CD4-positive, alpha-beta T cell (primary cell): ENCODE measurements around the gene SMIM12. TPM values are rescaled to one million over a fixed set of nuclear protein-coding genes. Genes with fewer than 3 reads are reported as not detected.

Experiments used
- ATAC-seq: fragments of 200-7000 bp; cut with Tn5 transposase; one replicate; pipeline ENCODE4 v1.10.0; 2022; ENCODE audit warnings: mild to moderate bottlenecking; ENCODE audit not compliant: poor library complexity
- CTCF ChIA-PET: fragments of 350-600 bp; sonication (Branson Sonifier 250); formaldehyde crosslinking; loops from one replicate; lab custom pipeline; 2021; ENCODE audit warnings: antibody characterized with exemption, inconsistent platforms; lab: Charles Lee
- POLR2A ChIA-PET: fragments of 350-600 bp; sonication (Branson Sonifier 250); formaldehyde crosslinking; loops from one replicate; lab custom pipeline; 2021; ENCODE audit warnings: antibody characterized with exemption, inconsistent platforms; lab: Charles Lee
- DNase-seq, 14 experiments: peaks; one replicate each; pipeline ENCODE4 v3.0.0-alpha.2; 2013 to 2020; ENCODE audit warnings: mixed read lengths in 2 of 14
- H3K27ac ChIP-seq, 2 donors: one replicate each; pipeline versions ENCODE4 v1.5.1 to v1.7.0; 2013; ENCODE audit warnings: low read length in 2 of 2, low read depth in 1 of 2, mild to moderate bottlenecking in 1 of 2
- H3K27me3 ChIP-seq, 2 experiments: 1 replicate in 1 of 2; 2 replicates in 1 of 2; pipeline versions ENCODE4 v1.6.1 to v1.7.0; 2013; ENCODE audit warnings: low read length in 2 of 2, control low read depth in 1 of 2, mild to moderate bottlenecking in 1 of 2, moderate library complexity in 1 of 2; ENCODE audit not compliant: insufficient read depth in 2 of 2, control insufficient read depth in 1 of 2
- H3K36me3 ChIP-seq: one replicate; pipeline ENCODE4 v1.6.1; 2013; ENCODE audit warnings: low read length, control low read depth; ENCODE audit not compliant: insufficient read depth
- H3K4me1 ChIP-seq: one replicate; pipeline ENCODE4 v1.6.1; 2013; ENCODE audit warnings: low read length, control low read depth; ENCODE audit not compliant: insufficient read depth
- H3K4me3 ChIP-seq: one replicate; pipeline ENCODE4 v1.5.1; 2013; ENCODE audit warnings: mild to moderate bottlenecking, low read length, moderate library complexity
- H3K9me3 ChIP-seq, 2 experiments: 1 replicate in 1 of 2; 2 replicates in 1 of 2; pipeline versions ENCODE4 v1.6.1 to v1.7.0; 2013; ENCODE audit warnings: low read length in 2 of 2, mild to moderate bottlenecking in 2 of 2, control low read depth in 1 of 2, moderate library complexity in 1 of 2; ENCODE audit not compliant: control insufficient read depth in 1 of 2, insufficient read depth in 1 of 2
- H3K27ac Mint-ChIP-seq: one replicate; pipeline ENCODE4 v1.8.0; 2020; ENCODE audit warnings: mixed read lengths
- H3K27me3 Mint-ChIP-seq: one replicate; pipeline ENCODE4 v1.8.0; 2021; ENCODE audit warnings: mixed read lengths
- H3K36me3 Mint-ChIP-seq: one replicate; pipeline ENCODE4 v1.8.0; 2021; ENCODE audit warnings: low read depth, mixed read lengths
- H3K4me1 Mint-ChIP-seq: one replicate; pipeline ENCODE4 v1.8.0; 2021; ENCODE audit warnings: low read depth, mixed read lengths
- H3K4me3 Mint-ChIP-seq: one replicate; pipeline ENCODE4 v1.8.0; 2020; ENCODE audit warnings: mild to moderate bottlenecking, mixed read lengths
- H3K9me3 Mint-ChIP-seq: one replicate; pipeline ENCODE4 v1.8.0; 2020; ENCODE audit warnings: mixed read lengths
- CTCF ChIP-seq: fragments of 200-600 bp; IDR thresholded peaks from one replicate; pipeline ENCODE4 v1.8.0; 2022; ENCODE audit warnings: antibody characterized with exemption, mild to moderate bottlenecking
- intact Hi-C, 2 experiments: fragments of 100-400 bp; cut with DNase I in 1 of 2; cut with micrococcal nuclease in 1 of 2; formaldehyde crosslinking; loops; one replicate each; pipeline versions ENCODE4 v1.15.1 to v1.9.0; 2023 to 2025; cut with DNase I, micrococcal nuclease
- total RNA-seq, 174 experiments: library from RNA in 2 of 174; stranded (reverse) in 2 of 174; gene quantifications; one replicate each; pipeline ENCODE4 v1.2.3 and lab custom pipeline; 2021 to 2026

SMIM12 gene
- total RNA-seq, 2 experiments from 2014 or later = 43.0 to 44.6 TPM

GRCh38 chr1:34831721-34832246 lies 27.8 kb downstream of the SMIM12 start:
- Mint-ChIP-seq H3K9me3 (no peaks in the 10 kb centered on the region), H3K4me1 (no peaks in the 10 kb centered on the region), H3K27me3 (no peaks in the 10 kb centered on the region), H3K4me3 (no peak overlapping the region), H3K36me3 (no peaks in the 10 kb centered on the region), H3K27ac (no peak overlapping the region)
- intact Hi-C loops = no loop called here
- TF ChIP-seq CTCF = no peak
- ATAC-seq = no peak
- ChIA-PET POLR2A (no interaction called here), CTCF (no interaction called here)
- no peak for DNase-seq
- Histone ChIP-seq H3K4me1 (no peaks in the 10 kb centered on the region), H3K4me3 (no peak overlapping the region), H3K9me3 (no peaks in the 10 kb centered on the region), H3K27ac (no peak overlapping the region), H3K36me3 (no peaks in the 10 kb centered on the region), H3K27me3 (no peaks in the 10 kb centered on the region)

- Histone ChIP-seq H3K9me3 (peaks cover 0 to 4% of the 10 kb centered on the region in 2 experiments), H3K27me3 (no peaks in the 10 kb centered on the region), H3K36me3 (no peaks in the 10 kb centered on the region), H3K27ac (no peak overlapping the region), H3K4me1 (no peaks in the 10 kb centered on the region), H3K4me3 (no peak overlapping the region)
- TF ChIP-seq CTCF = no peak
- no peak for DNase-seq
- ATAC-seq = no peak
- ChIA-PET CTCF (no interaction called here), POLR2A (no interaction called here)
- no peaks in the 10 kb centered on the region for H3K4me1 Mint-ChIP-seq
- H3K27me3 Mint-ChIP-seq = no peaks in the 10 kb centered on the region
- no peaks in the 10 kb centered on the region for H3K9me3 Mint-ChIP-seq
- intact Hi-C loops = no loop called here
- H3K27ac Mint-ChIP-seq = no peak overlapping the region
- H3K4me3 Mint-ChIP-seq = no peak overlapping the region
- H3K36me3 Mint-ChIP-seq = no peaks in the 10 kb centered on the region
Observed at GRCh38 chr1:34829250-34829649, 30.3 kb downstream of the SMIM12 start.

- no peak overlapping the region for H3K27ac ChIP-seq
- ATAC-seq (no peak), DNase-seq (no peak)
- POLR2A ChIA-PET = no interaction called here
- no peaks in the 10 kb centered on the region for H3K9me3 Mint-ChIP-seq
- H3K36me3 Mint-ChIP-seq = no peaks in the 10 kb centered on the region
- TF ChIP-seq CTCF = no peak
- CTCF ChIA-PET = no interaction called here
- H3K27ac Mint-ChIP-seq = no peak overlapping the region
- intact Hi-C loops = no loop called here
- no peaks in the 10 kb centered on the region for H3K4me1 Mint-ChIP-seq
- H3K27me3 Mint-ChIP-seq = no peaks in the 10 kb centered on the region
- H3K9me3 ChIP-seq = peaks cover 0 to 4% of the 10 kb centered on the region in 2 experiments
- H3K4me1 ChIP-seq = no peaks in the 10 kb centered on the region
- no peaks in the 10 kb centered on the region for H3K36me3 ChIP-seq
- H3K27me3 ChIP-seq = no peaks in the 10 kb centered on the region
- no peak overlapping the region for H3K4me3 Mint-ChIP-seq
- no peak overlapping the region for H3K4me3 ChIP-seq
Observed at GRCh38 chr1:34828611-34829010, 30.9 kb downstream of the SMIM12 start.
